ENCODE data around the gene SNRNP25.

The SNRNP25 gene

DNA sequence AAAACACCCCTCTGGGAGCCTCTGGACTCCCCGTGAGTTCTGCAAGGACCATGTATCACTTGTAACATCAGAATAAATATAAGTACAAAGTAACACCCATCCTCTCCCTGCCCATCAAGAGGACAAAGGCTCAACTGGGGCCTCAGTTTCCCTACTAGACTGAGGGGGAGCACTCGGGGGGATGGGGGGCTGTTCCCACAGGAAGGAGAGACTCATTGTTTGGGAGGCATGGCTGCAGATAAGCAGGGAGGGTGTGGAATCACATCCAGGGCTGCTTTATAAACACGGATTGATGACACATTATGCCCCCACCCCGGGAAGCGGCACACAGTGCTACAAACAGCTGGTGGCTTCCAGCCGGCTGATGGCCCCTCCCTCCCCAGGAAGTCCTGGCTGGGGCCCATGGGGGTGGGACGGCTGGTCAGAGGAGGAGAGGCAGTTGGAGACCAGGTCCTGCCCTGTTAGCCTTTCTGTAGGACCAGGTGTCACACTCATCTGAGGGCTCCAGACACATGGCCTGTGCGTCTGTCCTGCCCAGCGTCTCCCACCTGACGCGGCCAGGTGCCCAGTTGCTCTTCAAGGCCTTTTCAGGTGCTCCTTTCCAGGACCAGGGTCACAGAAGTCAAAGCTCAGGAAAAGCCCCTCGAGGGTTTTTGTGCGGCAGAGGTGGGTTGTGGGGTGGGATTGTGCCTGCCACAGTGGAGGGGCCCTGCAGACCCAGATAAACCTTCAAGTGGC is 23.1 kb downstream of the SNRNP25 start:
- DNase-seq: no peak

DNA sequence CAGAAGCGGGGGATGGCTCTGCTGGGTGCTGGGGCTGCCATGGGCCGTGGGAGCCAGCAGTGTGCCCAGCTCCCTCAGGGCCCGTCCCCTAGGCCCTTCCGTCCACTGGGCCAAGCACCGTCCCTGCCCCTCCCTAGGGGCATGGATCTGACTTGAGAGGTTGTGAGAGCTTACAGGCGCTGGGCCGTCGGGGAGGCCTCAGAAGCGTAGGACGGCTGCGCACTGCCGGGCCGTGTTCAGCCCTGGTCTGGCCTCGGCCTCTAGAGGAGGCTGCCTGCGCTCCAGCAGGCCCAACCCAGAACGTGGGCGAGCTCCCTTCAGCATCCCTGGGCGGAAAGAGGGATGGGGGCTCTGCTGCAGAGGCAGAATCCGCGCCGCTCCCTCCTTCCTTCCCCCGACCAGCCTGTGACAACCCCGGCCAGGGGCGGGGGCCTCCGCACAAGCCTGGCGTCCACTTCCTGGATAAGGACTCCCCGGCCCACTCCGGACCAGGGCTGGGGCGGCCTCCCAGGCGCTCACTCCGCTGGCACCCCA is 23.7 kb downstream of the SNRNP25 start:
- DNase-seq: no peak

DNA sequence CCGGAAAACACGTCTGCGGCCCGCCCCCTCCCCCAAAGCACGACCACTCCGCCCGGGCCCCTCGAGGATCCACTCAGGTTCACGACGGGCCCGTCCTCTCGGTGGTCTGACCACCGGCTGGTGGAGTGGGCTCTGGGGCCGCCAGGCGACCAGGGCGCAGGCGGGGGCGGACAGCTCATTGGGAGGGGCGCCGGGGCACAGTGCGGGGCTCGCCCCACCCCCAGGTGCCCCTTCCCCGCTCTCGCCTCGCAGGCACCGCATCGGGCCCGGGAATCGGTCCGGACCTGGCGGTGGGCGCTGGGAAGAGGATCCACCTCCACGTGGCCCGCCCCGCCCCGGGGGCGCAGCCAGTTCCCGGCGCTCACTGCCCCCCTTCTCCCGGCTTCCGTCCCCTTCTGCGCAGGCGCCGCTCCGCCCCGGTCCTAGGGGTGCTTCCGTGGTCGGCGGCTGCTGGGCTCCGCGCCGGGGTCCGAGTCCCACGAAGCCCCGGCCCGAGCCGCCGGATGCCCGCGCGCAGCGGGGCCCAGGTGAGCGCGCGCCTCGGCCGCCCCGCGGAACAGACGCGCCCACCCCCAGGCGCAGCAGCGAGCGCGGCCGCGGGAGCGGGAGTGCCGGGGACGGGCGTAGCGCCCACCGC is 24.3 kb downstream of the SNRNP25 start, which contains the start of gene MPG:
Gene MPG (plus strand): TSS at position 419 of the 637 bp plus-strand sequence. CDS start 85 bp downstream, at position 504.
- peak; percentile 71 for DNase-seq

DNA sequence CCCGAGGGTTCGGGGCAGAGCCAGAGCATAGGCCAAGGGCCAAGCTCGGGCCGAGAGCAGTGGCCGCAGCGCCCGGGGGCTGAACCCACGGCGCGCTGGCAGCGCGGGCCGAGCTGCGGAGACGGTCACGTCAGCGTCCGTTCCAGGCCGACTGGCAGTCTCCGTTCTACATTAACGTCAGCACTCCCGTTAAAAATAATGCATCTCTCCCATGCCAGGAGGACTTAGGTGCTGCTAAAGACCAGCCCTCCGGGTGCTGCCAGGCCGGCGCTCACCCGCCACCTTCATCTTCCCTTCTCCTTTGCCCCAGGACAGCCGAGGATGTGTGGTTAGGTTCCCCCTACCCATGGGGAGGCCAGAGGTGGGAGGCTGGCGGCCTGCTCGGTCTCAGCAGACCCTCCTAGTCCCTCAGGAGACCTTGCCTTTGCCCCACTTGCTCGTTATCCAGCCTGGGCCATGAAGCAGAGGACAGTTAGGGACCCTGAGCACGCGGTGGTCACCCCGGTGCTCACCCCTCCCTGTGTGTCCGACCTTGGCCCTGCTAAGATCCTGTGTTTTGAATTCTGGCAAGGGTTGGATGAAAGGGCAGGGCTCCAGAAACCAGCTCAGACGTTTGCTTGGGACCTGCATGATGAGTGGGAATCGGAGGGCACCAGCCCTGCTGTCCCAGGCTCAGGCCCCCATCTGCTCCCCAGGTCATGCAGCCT is 25.0 kb downstream of the SNRNP25 start:
- DNase-seq: peak; percentile 69

DNA sequence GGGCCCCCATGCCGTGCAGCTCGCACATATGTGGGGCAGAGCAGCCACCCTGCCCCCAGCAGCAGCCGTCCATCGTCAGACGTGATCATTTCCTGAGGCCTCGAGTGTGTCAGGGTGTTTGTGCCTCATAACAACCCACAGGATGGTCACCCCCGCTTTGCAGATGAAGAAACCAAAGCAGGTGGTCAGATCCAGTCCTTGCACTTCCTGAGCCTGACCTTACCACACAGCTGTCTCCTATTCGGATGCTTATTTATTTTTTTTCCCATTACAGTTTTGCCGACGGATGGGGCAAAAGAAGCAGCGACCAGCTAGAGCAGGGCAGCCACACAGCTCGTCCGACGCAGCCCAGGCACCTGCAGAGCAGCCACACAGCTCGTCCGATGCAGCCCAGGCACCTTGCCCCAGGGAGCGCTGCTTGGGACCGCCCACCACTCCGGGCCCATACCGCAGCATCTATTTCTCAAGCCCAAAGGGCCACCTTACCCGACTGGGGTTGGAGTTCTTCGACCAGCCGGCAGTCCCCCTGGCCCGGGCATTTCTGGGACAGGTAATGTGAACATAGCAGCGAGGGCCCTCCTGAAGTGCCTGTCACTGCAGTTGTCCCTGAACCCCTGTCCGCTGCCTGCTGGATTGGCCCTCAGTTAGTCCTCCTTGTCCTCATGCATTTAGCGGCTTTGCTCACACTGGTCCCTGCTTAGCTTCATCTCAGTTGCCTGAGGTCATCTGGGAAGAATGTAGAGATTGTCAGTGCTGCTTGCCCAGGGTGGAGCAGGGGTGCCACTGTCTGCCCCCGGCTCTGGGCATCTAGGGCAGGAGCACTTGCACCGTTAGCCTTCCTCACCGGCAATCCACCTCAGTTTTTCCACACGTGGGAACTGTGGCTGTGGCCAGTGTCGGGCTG is 25.8 kb downstream of the SNRNP25 start:
- no peak for DNase-seq

DNA sequence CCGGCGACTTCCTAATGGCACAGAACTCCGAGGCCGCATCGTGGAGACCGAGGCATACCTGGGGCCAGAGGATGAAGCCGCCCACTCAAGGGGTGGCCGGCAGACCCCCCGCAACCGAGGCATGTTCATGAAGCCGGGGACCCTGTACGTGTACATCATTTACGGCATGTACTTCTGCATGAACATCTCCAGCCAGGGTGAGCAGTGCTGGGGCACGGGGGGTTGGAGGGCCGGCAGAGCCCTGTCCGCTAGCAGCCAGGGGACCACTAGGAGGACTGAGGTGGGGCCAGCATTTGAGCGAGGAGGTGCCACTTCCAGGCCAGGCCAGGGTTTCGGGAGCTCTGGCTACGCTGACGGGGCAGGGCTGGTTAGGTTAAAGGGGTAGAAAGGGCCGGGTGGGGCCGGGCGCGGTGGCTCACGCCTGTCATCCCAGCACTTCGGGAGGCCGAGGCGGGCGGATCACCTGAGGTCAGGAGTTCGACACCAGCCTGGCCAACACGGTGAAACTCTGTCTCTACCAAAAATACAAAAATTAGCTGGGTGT is 29.5 kb downstream of the SNRNP25 start:
- DNase-seq: no peak

DNA sequence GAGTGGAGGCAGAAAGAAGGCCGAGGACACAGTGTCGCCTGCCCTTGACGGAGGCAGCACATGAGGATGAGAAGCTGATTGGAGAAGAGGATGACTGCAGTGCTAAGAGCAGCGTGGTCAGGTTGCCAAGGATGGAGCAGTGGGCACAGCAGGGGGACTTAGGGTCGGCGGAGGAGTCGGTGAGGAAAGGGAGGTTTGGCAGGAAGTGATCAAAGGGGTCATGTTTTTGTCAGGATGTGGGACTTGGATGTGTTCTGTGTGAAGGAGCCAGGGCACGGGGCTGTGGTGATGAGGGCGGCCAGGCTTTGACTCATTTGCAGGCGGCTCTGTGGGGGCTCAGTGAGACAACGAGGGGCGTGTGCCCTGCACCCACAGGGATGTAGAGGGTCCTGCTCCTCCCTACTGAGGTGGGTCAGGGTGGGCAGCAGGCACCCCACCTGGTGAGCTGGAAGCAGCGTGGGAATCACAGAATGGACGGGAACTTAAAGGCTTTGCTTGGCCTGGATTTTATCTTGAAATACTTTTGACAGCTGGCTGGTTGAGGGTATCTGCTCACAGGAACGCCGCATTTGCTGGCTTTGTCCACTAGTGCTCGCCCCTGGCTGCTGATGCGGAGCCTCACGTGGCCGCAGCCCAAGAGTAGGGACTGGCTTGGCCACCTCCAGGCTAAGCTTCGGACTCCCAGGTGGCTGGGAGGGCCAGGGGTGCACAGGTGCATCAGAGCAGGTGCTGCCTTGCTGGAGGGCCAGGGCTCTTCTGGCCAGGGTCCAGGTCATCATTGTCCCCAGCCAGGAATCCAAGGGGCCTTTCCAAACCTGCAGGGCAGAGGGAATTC is 30.4 kb downstream of the SNRNP25 start:
- DNase-seq: no peak

DNA sequence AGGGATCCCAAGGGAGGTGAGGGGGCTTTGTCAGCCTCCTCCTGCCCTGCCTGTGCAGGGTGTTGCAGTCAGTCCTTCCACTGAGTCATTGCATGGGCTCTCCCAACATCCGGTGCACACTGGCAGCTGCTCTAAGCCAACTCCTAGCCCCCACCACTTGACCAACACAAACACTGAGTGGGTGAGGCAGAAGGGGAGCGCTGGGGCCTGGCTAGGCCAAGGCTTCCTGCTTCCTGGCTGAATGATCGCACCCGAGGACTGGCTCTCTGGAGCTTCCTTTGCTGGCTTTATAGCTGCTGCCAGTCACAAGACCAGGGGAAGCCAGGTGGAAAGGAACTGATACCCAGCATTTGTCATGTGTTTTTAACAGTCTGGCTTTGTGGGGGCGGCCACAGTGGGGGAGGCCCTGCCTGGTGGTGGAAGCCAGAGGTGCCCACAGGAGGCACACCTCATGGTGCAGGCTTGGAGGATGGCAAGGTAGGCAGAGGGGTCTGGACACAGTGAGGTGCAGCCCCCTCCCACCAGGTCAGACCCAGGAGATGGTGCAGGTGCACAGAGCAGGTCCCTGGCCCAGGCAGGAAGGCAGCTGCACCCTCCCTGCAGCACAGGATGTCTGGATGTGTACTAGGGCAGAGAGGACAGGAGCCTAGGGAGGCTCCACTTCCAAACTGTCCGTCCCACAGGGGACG is 31.2 kb downstream of the SNRNP25 start:
- no peak for DNase-seq

DNA sequence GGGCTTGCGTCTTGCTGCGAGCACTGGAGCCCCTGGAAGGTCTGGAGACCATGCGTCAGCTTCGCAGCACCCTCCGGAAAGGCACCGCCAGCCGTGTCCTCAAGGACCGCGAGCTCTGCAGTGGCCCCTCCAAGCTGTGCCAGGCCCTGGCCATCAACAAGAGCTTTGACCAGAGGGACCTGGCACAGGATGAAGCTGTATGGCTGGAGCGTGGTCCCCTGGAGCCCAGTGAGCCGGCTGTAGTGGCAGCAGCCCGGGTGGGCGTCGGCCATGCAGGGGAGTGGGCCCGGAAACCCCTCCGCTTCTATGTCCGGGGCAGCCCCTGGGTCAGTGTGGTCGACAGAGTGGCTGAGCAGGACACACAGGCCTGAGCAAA is 31.8 kb downstream of the SNRNP25 start:
- no peak for DNase-seq

DNA sequence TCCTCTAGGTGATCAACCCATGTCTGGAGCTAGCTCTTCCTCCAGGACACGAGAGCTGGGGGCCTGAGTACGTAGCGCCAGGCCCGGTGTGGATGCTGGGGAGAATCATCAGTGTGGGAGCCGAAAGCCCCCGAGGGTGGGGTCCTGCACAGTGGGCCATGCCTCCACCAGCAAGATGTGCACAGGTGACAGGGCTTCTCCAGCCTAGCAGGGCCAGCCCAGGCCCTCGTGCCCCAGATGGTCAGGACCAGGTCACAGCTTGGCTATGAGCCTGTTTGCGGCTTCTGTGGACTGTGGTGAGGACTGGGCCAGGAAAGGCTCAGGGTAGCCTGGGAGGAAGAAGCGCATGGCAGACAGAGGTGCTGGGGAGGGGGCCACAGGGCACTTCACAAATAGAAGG is 32.2 kb downstream of the SNRNP25 start:
- DNase-seq: no peak

DNA sequence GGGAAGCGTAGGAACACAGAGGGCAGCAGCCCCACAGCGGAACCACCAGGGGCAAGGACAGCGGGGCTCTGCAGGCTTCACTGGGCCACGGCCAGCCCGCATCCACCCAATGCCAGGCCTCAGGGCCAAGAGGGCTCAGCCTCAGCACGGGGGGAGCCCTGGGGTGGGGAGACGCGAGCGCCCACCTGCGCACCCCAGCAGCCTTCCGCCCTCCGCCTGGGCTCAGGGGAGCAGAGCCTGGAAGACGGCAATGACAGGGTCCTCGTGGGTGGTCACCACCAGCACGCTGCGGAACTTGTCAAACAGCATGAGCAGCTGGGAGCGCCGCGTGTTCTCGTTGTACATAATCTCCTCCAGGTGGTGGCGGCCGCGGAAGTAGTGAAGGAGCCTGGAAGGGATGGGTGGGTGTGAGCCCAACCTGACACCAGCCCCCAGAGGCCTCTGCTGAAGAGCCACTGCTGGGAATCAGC is 32.9 kb downstream of the SNRNP25 start:
- DNase-seq: no peak

DNA sequence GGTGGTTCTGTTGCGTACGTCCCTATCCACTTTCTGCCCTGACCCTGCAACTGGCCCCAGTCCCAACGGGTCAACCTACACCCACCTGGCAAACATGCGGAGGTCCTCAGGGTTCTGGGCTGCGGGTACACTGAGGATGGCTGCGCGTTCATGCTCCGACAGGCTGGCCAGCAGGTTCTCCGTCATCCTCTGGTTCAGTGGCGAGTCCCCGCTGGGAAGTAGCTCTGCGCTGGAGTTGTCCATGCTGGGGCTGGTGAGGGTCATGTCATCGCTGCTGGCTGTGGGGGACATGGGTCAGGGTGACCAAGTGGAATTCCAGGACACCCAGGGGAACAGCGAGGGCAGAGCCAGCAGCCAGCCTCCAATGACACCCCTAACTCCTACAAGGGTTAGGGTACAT is 35.0 kb downstream of the SNRNP25 start:
- no peak for DNase-seq

DNA sequence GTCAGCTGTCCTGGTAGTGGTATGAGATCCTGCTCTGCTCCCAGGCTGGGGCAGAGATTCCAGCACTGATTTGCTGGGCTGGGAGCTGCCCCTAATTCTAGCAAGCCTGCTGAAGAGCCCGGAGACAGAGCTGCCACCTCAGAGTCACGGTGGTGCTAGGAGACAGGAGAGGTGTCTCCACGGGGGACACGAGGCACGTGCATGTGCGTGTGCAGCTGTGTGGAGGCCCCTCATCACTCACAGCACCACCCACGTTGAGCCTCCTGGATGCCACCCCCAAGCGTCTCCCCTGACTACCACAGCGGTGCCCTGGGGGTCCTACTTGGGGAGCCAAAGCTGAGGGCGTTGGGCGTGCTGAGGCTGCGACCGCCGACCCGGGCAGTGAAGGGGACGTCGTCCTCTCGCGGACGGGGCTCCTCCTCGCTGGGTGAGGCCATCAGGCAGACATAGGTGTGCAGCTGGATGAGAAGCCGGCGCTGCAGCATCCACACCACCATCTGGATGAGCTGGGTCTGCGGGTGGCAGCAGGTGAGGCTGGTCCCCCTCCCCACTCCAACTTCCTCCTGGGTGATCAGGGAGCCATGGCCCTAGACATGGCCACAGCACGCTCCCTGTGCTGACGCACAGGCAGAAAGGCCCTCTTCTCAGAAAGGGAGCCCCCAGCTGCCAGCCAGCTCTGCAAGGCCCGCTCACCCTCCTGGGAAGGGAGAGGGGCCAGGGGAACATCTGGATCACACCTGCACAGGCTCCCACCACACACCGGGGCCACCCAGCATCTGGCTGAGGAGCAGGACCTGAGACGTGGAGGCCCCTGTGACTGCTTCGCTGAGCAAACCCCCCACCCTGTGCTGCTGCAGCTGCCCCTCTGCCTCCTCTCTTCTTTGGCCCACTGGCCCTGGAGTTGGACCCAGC is 36.0 kb downstream of the SNRNP25 start:
- no peak for DNase-seq

DNA sequence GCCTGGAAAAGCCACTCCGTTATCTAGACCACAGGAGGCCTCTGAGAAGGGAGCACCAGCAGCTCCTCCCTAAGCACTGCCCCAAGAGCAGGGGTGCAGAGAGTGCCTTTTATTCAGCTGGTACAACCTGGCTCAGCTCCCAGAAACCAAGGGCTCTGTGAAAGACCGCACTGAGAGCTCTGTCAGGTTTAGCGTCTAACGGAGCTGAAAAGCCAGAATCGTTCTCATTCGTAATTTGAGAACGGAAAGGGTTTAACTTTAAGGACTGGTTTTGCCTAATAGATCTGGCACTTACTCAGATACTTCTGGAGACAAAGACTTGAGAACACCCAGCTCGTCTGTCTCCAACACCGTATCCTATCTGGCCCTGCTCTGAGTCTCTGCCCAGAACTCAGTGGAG is 37.9 kb downstream of the SNRNP25 start:
- DNase-seq: no peak

DNA sequence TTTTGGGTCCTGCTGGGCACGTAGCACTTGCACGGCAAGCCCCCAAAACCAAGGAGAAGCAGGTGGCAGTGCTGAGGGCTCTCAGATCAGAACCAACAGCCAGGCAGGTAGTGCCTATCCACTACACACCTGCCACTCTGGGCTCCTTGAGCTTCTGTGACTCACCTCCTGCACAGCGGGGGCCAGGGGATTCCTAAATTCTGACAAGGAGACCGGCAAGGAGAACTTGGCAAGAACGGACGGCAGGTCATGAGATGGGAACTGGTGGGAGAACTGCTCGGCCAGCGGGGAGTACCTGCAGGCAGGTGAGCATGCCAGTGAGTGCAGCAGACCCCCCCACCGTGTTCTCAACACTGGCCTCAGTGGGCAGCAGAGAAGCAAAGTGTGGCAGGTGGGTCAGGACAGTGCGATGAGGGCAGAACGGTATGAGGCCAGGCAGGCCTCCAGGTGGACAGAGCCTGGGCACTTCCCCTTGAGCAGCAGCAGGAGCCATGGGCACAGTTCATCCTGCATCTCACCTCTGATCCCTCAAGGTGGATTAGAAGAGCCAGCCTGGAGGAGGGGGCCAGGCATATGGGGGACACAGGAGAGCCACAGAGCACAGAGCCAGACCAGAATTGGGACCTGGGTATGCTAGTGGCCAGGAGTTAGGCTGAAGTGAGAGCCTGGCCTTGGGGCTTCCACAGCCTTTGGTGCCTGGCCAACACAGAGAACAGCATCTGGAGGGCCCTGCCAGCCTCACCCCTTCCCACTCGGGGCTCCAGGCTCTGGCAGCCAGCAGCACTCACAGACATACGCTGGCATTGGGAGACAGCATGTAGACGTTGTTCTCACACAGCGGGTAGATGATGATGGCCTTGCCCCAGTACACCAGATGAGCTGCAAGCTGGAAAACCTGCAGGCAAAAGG is 39.1 kb downstream of the SNRNP25 start:
- no peak for DNase-seq

DNA sequence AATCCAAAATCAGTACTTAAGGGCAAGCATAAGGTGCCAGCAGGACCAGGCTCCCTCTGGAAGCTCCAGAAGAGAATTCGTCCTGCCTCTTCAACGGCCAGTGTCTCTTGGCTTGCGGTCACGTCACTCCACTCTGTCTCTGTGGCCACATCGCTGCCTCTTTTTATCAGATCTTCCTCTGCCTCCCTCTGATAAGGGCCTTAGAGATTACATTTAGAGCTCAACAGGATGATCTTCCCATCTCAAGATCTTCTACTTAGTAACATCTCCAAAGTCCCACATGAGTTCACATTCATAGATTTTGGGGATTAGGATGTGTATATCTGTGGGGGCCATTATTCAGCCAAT is 41.3 kb downstream of the SNRNP25 start:
- DNase-seq: no peak

DNA sequence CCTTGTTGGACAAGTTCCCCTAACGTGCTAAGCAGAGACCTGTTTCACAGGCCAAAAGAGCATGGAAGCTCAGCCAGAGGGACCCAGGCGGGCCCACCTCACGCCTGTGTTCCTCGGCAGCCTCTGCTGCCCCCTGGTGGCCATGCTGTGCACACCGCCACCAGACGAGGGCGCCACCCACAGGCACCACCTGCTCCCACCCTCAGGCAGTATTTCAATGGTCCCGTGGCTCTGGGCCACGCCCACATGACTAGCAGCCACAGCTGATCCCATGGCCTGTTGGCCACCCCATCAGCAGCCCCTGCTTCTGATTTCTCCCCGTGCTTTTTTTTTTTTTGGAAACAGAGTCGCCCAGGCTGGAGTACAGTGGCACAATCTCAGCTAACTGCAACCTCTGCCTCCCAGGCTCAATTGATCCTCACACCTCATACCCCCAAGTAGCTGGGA is 43.3 kb downstream of the SNRNP25 start:
- peak; percentile 71 for DNase-seq

DNA sequence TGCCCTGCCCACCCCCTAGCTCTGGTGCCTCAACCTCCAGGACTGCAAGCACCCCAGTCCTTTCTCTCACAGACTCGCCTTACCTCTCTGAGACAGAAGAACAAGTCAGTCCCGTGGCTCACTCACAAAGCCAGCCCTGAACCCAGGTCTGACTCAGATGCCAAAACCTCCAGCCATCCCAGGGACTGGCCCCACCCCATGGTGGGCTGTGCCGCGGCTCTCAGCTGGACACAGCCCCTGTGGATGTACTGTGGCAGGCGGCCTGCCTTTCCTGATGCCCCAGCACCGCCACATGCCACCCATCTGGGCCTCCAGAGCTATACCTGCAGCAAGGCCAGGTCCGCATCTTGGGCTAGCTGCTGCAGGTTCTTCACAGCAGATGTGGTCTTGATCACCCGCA is 44.2 kb downstream of the SNRNP25 start:
- no peak for DNase-seq

Measured in right kidney (tissue), 1 donor.